Measurements from ENCODE around the gene YY1.

DNA sequence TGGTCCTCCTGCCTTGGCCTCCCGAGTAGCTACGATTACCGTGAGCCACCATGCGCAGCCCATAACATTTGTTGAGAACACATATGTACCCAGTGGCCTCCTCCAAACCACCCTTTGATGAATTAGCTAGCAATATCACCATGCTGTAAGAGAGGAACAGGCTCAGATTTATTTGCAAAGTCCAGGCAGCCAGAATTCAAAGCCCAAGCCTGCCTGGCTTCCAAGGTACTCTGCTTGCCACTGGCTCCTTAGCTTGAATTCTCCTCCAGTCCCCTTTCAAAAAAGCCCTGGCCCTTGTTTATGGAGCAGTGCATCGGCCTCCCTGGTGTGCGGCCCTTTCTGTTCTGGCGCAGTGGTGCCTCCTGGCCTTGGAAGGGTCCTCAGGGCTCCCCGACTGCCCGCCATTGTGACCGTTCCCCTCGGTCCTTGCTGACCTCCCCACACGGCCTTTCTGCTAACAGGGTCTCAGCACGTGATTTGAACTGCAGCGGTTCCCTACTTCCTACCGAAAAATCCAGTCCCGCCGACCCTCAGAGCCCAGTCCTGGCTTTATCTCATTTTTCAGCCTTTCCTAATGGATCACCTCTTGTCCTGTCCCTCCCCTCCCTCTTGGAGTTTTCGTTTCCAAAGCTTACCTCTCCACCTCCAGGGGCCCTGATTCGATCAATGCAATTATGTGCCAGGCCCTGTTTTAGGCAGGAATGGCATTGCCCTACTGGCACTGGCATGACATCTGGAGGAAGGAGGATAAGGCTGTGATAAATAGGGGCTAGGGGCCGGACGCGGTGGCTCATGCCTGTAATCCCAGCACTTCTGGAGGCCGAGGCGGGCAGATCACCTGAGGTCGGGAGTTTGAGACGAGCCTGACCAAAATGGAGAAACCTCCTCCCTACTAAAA lies 45.3 kb downstream of the YY1 start:
- TF ChIP-seq, protein P1, sequence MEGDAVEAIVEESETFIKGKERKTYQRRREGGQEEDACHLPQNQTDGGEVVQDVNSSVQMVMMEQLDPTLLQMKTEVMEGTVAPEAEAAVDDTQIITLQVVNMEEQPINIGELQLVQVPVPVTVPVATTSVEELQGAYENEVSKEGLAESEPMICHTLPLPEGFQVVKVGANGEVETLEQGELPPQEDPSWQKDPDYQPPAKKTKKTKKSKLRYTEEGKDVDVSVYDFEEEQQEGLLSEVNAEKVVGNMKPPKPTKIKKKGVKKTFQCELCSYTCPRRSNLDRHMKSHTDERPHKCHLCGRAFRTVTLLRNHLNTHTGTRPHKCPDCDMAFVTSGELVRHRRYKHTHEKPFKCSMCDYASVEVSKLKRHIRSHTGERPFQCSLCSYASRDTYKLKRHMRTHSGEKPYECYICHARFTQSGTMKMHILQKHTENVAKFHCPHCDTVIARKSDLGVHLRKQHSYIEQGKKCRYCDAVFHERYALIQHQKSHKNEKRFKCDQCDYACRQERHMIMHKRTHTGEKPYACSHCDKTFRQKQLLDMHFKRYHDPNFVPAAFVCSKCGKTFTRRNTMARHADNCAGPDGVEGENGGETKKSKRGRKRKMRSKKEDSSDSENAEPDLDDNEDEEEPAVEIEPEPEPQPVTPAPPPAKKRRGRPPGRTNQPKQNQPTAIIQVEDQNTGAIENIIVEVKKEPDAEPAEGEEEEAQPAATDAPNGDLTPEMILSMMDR (IDR thresholded peaks at IDR 0.05; ENCODE audit: low read length): no peak
- no peak for TF ChIP-seq EZH2 (IDR thresholded peaks at IDR 0.05; ENCODE audit: borderline replicate concordance, low read length)
